ENCODE results near the gene PAFAH2.

The PAFAH2 gene

GRCh38 chr1:25997828-25998761 lies at the start of gene PAFAH2:
PAFAH2 (minus strand) TSS chr1:25998063; CDS start chr1:25990816, 7,247 bp downstream.
- in situ Hi-C loops (cut with MboI; ENCODE audit: low pct_unique_long_range_greater_than_20kb, low sequenced_read_pairs): loop anchor here (10.0 kb wide), 1 partner anchor 103 kb away; no protein-coding TSS in a partner anchor
- DNase-seq: peak; percentile 99

- DNase-seq: no peak
- in situ Hi-C loops (cut with MboI; ENCODE audit: low pct_unique_long_range_greater_than_20kb, low sequenced_read_pairs): no loop called here
Observed at GRCh38 chr1:26047278-26047874, 49.5 kb upstream of the PAFAH2 start.

GRCh38 chr1:26046246-26047095 lies 48.6 kb upstream of the PAFAH2 start:
- no peak for DNase-seq
- in situ Hi-C loops (cut with MboI; ENCODE audit: low pct_unique_long_range_greater_than_20kb, low sequenced_read_pairs): no loop called here

GRCh38 chr1:26045722-26046245 lies 47.9 kb upstream of the PAFAH2 start, which contains the start of gene SLC30A2:
SLC30A2 (minus strand) TSS chr1:26046118; CDS start chr1:26045896, 222 bp downstream.
- in situ Hi-C loops (cut with MboI; ENCODE audit: low pct_unique_long_range_greater_than_20kb, low sequenced_read_pairs): no loop called here
- no peak for DNase-seq

GRCh38 chr1:26044971-26045721 lies 47.3 kb upstream of the PAFAH2 start:
- DNase-seq: no peak
- in situ Hi-C loops (cut with MboI; ENCODE audit: low pct_unique_long_range_greater_than_20kb, low sequenced_read_pairs): no loop called here

GRCh38 chr1:26044414-26044813 lies 46.6 kb upstream of the PAFAH2 start:
- in situ Hi-C loops (cut with MboI; ENCODE audit: low pct_unique_long_range_greater_than_20kb, low sequenced_read_pairs): no loop called here
- DNase-seq: no peak

GRCh38 chr1:26043765-26044164 lies 45.9 kb upstream of the PAFAH2 start:
- DNase-seq: no peak
- in situ Hi-C loops (cut with MboI; ENCODE audit: low pct_unique_long_range_greater_than_20kb, low sequenced_read_pairs): no loop called here

- no peak for DNase-seq
- in situ Hi-C loops (cut with MboI; ENCODE audit: low pct_unique_long_range_greater_than_20kb, low sequenced_read_pairs): no loop called here
Observed at GRCh38 chr1:26041978-26042377, 44.1 kb upstream of the PAFAH2 start.

GRCh38 chr1:26041401-26041800 lies 43.5 kb upstream of the PAFAH2 start:
- in situ Hi-C loops (cut with MboI; ENCODE audit: low pct_unique_long_range_greater_than_20kb, low sequenced_read_pairs): no loop called here

GRCh38 chr1:26038904-26039303 lies 41.0 kb upstream of the PAFAH2 start:
- DNase-seq: no peak
- in situ Hi-C loops (cut with MboI; ENCODE audit: low pct_unique_long_range_greater_than_20kb, low sequenced_read_pairs): no loop called here

More at GRCh38 chr1:26041401-26041800, 43.5 kb upstream of the PAFAH2 start:
- DNase-seq: no peak

- in situ Hi-C loops (cut with MboI; ENCODE audit: low pct_unique_long_range_greater_than_20kb, low sequenced_read_pairs): no loop called here
- no peak for DNase-seq
Observed at GRCh38 chr1:26038477-26038876, 40.6 kb upstream of the PAFAH2 start.

- DNase-seq: no peak
- in situ Hi-C loops (cut with MboI; ENCODE audit: low pct_unique_long_range_greater_than_20kb, low sequenced_read_pairs): no loop called here
Observed at GRCh38 chr1:26037904-26038303, 40.0 kb upstream of the PAFAH2 start.

GRCh38 chr1:26036756-26037281 lies 39.0 kb upstream of the PAFAH2 start:
- in situ Hi-C loops (cut with MboI; ENCODE audit: low pct_unique_long_range_greater_than_20kb, low sequenced_read_pairs): no loop called here
- no peak for DNase-seq

- peak; percentile 87 for DNase-seq
- in situ Hi-C loops (cut with MboI; ENCODE audit: low pct_unique_long_range_greater_than_20kb, low sequenced_read_pairs): no loop called here
Observed at GRCh38 chr1:26035959-26036755, 38.3 kb upstream of the PAFAH2 start.

- DNase-seq: peak; percentile 94
- in situ Hi-C loops (cut with MboI; ENCODE audit: low pct_unique_long_range_greater_than_20kb, low sequenced_read_pairs): no loop called here
Observed at GRCh38 chr1:26035203-26035958, 37.5 kb upstream of the PAFAH2 start.

GRCh38 chr1:26034504-26035202 lies 36.8 kb upstream of the PAFAH2 start:
- in situ Hi-C loops (cut with MboI; ENCODE audit: low pct_unique_long_range_greater_than_20kb, low sequenced_read_pairs): no loop called here
- no peak for DNase-seq

Measured in KBM-7 (cell line).